GM19035 (cell line): ENCODE results near the gene TTC29.
"Not testable (repeated sequence)": the region's sequence is repeated elsewhere in the genome, so short reads cannot be mapped to it uniquely, and the experiment has no call there.

Source experiments
- ATAC-seq: cut with Tn5 transposase; IDR thresholded peaks from one replicate; pipeline ENCODE4 v1.9.1; 2021; ENCODE audit not compliant: unreplicated experiment

Gene TTC29

GRCh38 chr4:146739182-146739581 is 206.5 kb downstream of the TTC29 start:
- ATAC-seq, result no peak

- not testable (repeated sequence) for ATAC-seq
Observed at GRCh38 chr4:146723519-146723918, 222.1 kb downstream of the TTC29 start.

GRCh38 chr4:146709956-146710355 is 235.7 kb downstream of the TTC29 start:
- no peak for ATAC-seq

- no peak for ATAC-seq
Observed at GRCh38 chr4:146699910-146700309, 245.8 kb downstream of the TTC29 start.

GRCh38 chr4:146674829-146675570 is 270.7 kb downstream of the TTC29 start:
- ATAC-seq, result no peak

GRCh38 chr4:146663968-146664311 is 281.7 kb downstream of the TTC29 start:
- not testable (repeated sequence) for ATAC-seq

- ATAC-seq, result no peak
Observed at GRCh38 chr4:146661367-146661766, 284.3 kb downstream of the TTC29 start.
